ENCODE data around the gene COBLL1. TPM values are rescaled to one million over a fixed set of nuclear protein-coding genes. Genes with fewer than 3 reads are reported as not detected.

COBLL1 gene
- total RNA-seq, 1 donor: 13.4 TPM

- H3K4me3 ChIP-seq (ENCODE audit: low read depth, low read length): no peak overlapping the region
- no peak for TF ChIP-seq CTCF (IDR thresholded peaks at IDR 0.05; ENCODE audit: insufficient read depth, low read depth, low read length)
- DNase-seq (ENCODE audit: low read depth): no peak
Observed at GRCh38 chr2:164793529-164793928, 48.1 kb downstream of the COBLL1 start.

GRCh38 chr2:164792316-164793170 lies 49.1 kb downstream of the COBLL1 start:
- no peak for TF ChIP-seq CTCF (IDR thresholded peaks at IDR 0.05; ENCODE audit: insufficient read depth, low read depth, low read length)
- no peak overlapping the region for H3K4me3 ChIP-seq (ENCODE audit: low read depth, low read length)
- DNase-seq (ENCODE audit: low read depth): peak; percentile 65

- no peak overlapping the region for H3K4me3 ChIP-seq (ENCODE audit: low read depth, low read length)
- TF ChIP-seq CTCF (IDR thresholded peaks at IDR 0.05; ENCODE audit: insufficient read depth, low read depth, low read length): no peak
- no peak for DNase-seq (ENCODE audit: low read depth)
Observed at GRCh38 chr2:164789968-164790367, 51.7 kb downstream of the COBLL1 start.

GRCh38 chr2:164786787-164787186 lies 54.8 kb downstream of the COBLL1 start:
- no peak overlapping the region for H3K4me3 ChIP-seq (ENCODE audit: low read depth, low read length)
- no peak for TF ChIP-seq CTCF (IDR thresholded peaks at IDR 0.05; ENCODE audit: insufficient read depth, low read depth, low read length)
- DNase-seq (ENCODE audit: low read depth): no peak

- no peak for DNase-seq (ENCODE audit: low read depth)
- TF ChIP-seq CTCF (IDR thresholded peaks at IDR 0.05; ENCODE audit: insufficient read depth, low read depth, low read length): no peak
- H3K4me3 ChIP-seq (ENCODE audit: low read depth, low read length): no peak overlapping the region
Observed at GRCh38 chr2:164785457-164785856, 56.2 kb downstream of the COBLL1 start.

GRCh38 chr2:164784376-164784775 lies 57.2 kb downstream of the COBLL1 start:
- DNase-seq (ENCODE audit: low read depth): no peak
- no peak overlapping the region for H3K4me3 ChIP-seq (ENCODE audit: low read depth, low read length)
- TF ChIP-seq CTCF (IDR thresholded peaks at IDR 0.05; ENCODE audit: insufficient read depth, low read depth, low read length): no peak

Measured in fibroblast of villous mesenchyme (primary cell).